Measurements from ENCODE around the gene RASL11B. TPM values are rescaled to one million over a fixed set of nuclear protein-coding genes. Genes with fewer than 3 reads are reported as not detected.

The RASL11B gene
- total and polyA plus RNA-seq, 12 donors: 1.2 to 16.5 (median 5.3) TPM

DNA sequence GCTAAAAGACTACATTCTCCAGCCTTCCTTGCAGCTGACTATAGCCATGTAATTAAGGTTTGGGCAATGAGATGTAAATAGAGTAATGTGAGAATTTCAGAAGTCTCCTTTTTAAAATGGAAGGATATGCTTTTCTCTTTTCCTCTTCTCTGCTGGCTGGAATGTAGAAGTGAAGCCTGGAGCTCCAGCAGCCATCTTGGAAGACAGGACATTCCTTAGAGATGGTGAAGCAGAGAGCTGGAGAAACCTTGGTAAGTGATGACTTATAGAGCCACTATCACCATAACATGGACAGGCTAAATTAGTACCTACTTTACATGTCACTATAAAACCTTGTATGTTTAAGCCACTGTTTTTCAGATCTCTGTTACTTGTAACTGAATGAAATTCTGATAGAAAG, 48.0 kb downstream of the RASL11B start:
- Histone ChIP-seq H3K4me1 (peaks cover 2 to 29% (median 14%) of the 10 kb centered on the region in 9 donors), H3K9me3 (no peaks in the 10 kb centered on the region), H3K36me3 (peaks cover 0 to 8% (median 0%) of the 10 kb centered on the region in 9 donors), H3K4me3 (no peak overlapping the region), H3K27ac (no peak overlapping the region), H3K27me3 (no peaks in the 10 kb centered on the region)
- ATAC-seq (no peak), DNase-seq (no peak)
- intact Hi-C loops (cut with DNase I): loop anchor here in 2 of 10 donors (5.0 to 10.0 kb wide), 2 partner anchors 65 to 72 kb away; no protein-coding TSS in a partner anchor
- TF ChIP-seq, protein P1, sequence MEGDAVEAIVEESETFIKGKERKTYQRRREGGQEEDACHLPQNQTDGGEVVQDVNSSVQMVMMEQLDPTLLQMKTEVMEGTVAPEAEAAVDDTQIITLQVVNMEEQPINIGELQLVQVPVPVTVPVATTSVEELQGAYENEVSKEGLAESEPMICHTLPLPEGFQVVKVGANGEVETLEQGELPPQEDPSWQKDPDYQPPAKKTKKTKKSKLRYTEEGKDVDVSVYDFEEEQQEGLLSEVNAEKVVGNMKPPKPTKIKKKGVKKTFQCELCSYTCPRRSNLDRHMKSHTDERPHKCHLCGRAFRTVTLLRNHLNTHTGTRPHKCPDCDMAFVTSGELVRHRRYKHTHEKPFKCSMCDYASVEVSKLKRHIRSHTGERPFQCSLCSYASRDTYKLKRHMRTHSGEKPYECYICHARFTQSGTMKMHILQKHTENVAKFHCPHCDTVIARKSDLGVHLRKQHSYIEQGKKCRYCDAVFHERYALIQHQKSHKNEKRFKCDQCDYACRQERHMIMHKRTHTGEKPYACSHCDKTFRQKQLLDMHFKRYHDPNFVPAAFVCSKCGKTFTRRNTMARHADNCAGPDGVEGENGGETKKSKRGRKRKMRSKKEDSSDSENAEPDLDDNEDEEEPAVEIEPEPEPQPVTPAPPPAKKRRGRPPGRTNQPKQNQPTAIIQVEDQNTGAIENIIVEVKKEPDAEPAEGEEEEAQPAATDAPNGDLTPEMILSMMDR (IDR thresholded peaks at IDR 0.05): no peak

DNA sequence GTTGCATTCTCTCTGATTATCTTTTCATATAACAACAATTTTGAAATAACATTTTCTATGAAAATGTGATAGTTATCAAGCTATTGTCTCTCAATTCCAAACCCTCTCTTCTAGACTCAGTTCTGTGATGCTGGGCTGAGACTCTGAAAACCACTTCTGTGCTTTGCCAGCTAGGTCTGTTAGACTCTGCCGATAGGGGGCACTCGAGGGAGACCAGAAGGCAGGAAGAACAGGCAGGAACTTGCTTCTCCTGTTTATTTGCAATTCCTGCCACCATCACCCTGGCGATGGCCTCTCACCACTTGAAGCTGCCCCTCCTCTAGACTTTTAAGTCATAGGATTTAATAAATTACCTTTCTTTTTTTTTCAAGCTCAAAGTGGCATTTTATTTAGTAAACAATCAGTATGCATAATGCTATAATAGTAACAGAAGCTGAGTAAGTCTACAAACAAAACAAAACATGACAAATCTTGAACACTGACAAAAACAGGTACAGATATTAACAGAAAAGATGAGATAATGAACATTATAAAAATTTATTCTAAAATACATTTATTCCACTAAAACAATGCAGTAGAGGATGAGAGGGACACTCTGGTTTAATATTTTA, 49.7 kb downstream of the RASL11B start:
- TF ChIP-seq, protein P1 (IDR thresholded peaks at IDR 0.05): peak; percentile 44 to 79 (median 70)
- Histone ChIP-seq H3K9me3 (no peaks in the 10 kb centered on the region), H3K4me3 (no peak overlapping the region), H3K27me3 (no peaks in the 10 kb centered on the region), H3K27ac (no peak overlapping the region), H3K36me3 (no peaks in the 10 kb centered on the region), H3K4me1 (peaks cover 2 to 31% (median 15%) of the 10 kb centered on the region in 9 donors)
- DNase-seq (peak; percentile 53 to 80), ATAC-seq (peak in 6 of 8 donors; percentile 32 to 77 (median 64))
- 6 to 11% methylated on average over 3 of the region's 3 CpGs for WGBS, 2 donors
- intact Hi-C loops (cut with DNase I): loop anchor here in 2 of 10 donors (5.0 to 10.0 kb wide), 2 partner anchors 63 to 71 kb away; no protein-coding TSS in a partner anchor

DNA sequence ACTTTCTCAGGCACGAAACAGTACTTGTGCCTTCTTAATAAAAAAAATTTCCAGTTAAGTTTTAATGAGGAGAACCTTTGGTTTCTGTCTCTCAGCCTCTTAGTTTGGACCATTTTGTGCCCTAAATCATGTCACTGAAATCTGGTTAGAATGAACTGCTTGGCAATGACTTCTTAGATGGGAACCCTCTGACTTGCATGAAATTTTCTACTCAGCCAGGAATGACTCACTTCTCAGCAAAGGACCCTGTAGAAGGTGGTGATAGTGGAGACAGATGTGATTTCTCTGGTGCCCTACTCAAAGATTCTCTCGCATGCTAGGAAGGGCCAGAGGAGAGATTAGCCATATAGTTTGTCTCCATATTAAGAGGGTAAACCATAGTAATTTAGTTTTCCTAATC, 50.5 kb downstream of the RASL11B start:
- ATAC-seq: no peak

DNA sequence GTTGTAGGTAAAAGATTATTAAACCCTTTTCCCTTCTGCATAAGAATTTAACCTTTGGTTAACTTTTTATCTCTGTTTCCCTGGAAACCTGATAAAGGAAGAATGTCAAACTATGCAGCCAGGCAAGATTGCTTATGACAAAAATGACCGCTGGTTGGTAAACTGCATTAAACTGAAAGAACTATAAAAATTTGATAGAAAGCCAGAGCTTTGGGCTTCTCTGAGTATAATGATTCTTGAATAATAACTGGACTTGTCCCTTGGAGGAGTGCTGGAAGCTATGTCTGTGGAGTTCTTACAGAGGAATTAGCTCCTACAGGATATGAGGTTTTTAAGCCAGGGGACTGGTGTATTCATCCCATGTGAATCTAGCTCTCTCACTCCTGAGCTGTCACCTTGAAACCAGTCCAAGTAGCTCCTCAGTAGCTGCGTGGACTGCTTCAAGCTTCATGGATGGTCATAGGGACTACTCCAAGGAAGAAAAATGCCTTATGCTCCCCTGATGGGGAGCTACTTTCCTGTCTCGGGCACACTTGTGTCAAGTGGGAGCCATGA, 52.0 kb downstream of the RASL11B start:
- DNase-seq: peak in 1 of 2 donors; percentile 11
- H3K4me3 ChIP-seq: no peak overlapping the region
- peaks cover 2 to 31% (median 15%) of the 10 kb centered on the region in 9 donors for H3K4me1 ChIP-seq
- intact Hi-C loops (cut with DNase I): loop anchor here in 3 of 10 donors (2.0 to 10.0 kb wide), 3 partner anchors 61 to 68 kb away; no protein-coding TSS in a partner anchor
- H3K27me3 ChIP-seq: no peaks in the 10 kb centered on the region
- H3K36me3 ChIP-seq: no peaks in the 10 kb centered on the region
- WGBS, 2 donors: 34 to 42% methylated on average over 3 of the region's 3 CpGs
- TF ChIP-seq, protein P1 (IDR thresholded peaks at IDR 0.05): no peak
- H3K27ac ChIP-seq: peak overlapping the region in 5 of 10 donors; percentile 15 to 52 (median 35)
- no peaks in the 10 kb centered on the region for H3K9me3 ChIP-seq
- ATAC-seq: peak in 5 of 8 donors; percentile 34 to 71 (median 52)

More for the DNA sequence above, 50.5 kb downstream of the RASL11B start:
- Histone ChIP-seq H3K27ac (no peak overlapping the region), H3K4me1 (peaks cover 2 to 31% (median 15%) of the 10 kb centered on the region in 9 donors), H3K27me3 (no peaks in the 10 kb centered on the region), H3K9me3 (no peaks in the 10 kb centered on the region), H3K4me3 (no peak overlapping the region), H3K36me3 (no peaks in the 10 kb centered on the region)
- 91 to 92% methylated on average over 2 of the region's 2 CpGs for WGBS, 2 donors
- TF ChIP-seq, protein P1 (IDR thresholded peaks at IDR 0.05): no peak
- no peak for DNase-seq
- intact Hi-C loops (cut with DNase I): loop anchor here in 2 of 10 donors (5.0 to 10.0 kb wide), 2 partner anchors 62 to 70 kb away; no protein-coding TSS in a partner anchor
